Right lobe of liver (tissue), 6 donors: ENCODE data around the gene PAK6. TPM values are rescaled to one million over a fixed set of nuclear protein-coding genes. Genes with fewer than 3 reads are reported as not detected.

Experiments used
- ATAC-seq, 4 donors: fragments of 200-7000 bp; cut with Tn5 transposase; one replicate each; pipeline ENCODE4 v1.9.1; 2020; ENCODE audit warnings: mild to moderate bottlenecking in 4 of 4, moderate library complexity in 4 of 4
- DNase-seq, 3 donors: peaks; one replicate each; pipeline ENCODE4 v3.0.0-alpha.2; 2020
- H3K27ac ChIP-seq, 3 donors: fragments of 200-600 bp; one replicate each; pipeline ENCODE4 v1.8.0; 2022
- H3K27me3 ChIP-seq, 2 donors: fragments of 200-600 bp; one replicate each; pipeline ENCODE4 v1.8.0; 2022
- H3K36me3 ChIP-seq, 4 donors: fragments of 200-600 bp; sonication (generic) in 1 of 4; one replicate each; pipeline versions ENCODE4 v1.5.1 to v1.8.0; 2017 to 2022; ENCODE audit warnings: control low read depth in 1 of 4
- H3K4me1 ChIP-seq, 4 donors: fragments of 200-600 bp; sonication (generic) in 1 of 4; one replicate each; pipeline versions ENCODE4 v1.5.1 to v1.8.0; 2017 to 2022; ENCODE audit warnings: control low read depth in 1 of 4
- H3K4me3 ChIP-seq, 3 donors: fragments of 200-600 bp; one replicate each; pipeline ENCODE4 v1.8.0; 2022
- H3K9me3 ChIP-seq, 4 donors: fragments of 200-600 bp; sonication (generic) in 1 of 4; one replicate each; pipeline versions ENCODE4 v1.5.1 to v1.8.0; 2017 to 2022; ENCODE audit warnings: control low read depth in 1 of 4
- POLR2A ChIP-seq: fragments of 450-650 bp; IDR thresholded peaks from one replicate; pipeline ENCODE4 v1.6.1; 2017; ENCODE audit warnings: antibody characterized with exemption, mild to moderate bottlenecking
- WGBS: methylation state at CpG from one replicate; pipeline ENCODE4 v1.1.6; 2018; ENCODE audit warnings: low coverage, low lambda C conversion rate; ENCODE audit not compliant: insufficient coverage; ENCODE audit errors: missing lambda C conversion rate; 5-methylcytosine and 5-hydroxymethylcytosine counted together
- intact Hi-C, 2 donors: fragments of 100-400 bp; cut with DNase I; formaldehyde crosslinking; loops; one replicate each; pipeline versions ENCODE4 v1.11.2 to v1.14.1; 2022
- total RNA-seq, 6 experiments: library from RNA; depleted of rRNA in 2 of 6; stranded (reverse); fragments of >200 nt in 2 of 6; fragmentation: NEBNext Ultra II Directional in 3 of 6; extraction: Animal tissue kit (Norgen Biotek cat#: 25700) in 3 of 6; gene quantifications; one replicate each; pipeline versions ENCODE4 v1.1.0 to v1.2.4, GENCODE V29; 2016 to 2023
- TF ChIP-seq, protein P1 (sequence below), 4 donors: fragments of 200-600 bp in 3 of 4; fragments of 450-650 bp in 1 of 4; IDR thresholded peaks; one replicate each; pipeline versions ENCODE4 v1.5.1 to v1.8.0; 2016 to 2022; ENCODE audit warnings: antibody characterized with exemption in 4 of 4, mild to moderate bottlenecking in 2 of 4
- donor health status: DM: no; HTN: yes; CAD: no.
- donor health status: DM: no; HTN: no; CAD: no.
- donor health status: DM: no; HTN: no; CAD: no.
- donor health status: DM: no; HTN: yes; CAD: no.
- donor health status: DM: no; HTN: yes; CAD: no.

The PAK6 gene
- total RNA-seq, 6 experiments from 2014 or later: 0.05 to 0.19 (median 0.10) TPM; not detected in 2

DNA sequence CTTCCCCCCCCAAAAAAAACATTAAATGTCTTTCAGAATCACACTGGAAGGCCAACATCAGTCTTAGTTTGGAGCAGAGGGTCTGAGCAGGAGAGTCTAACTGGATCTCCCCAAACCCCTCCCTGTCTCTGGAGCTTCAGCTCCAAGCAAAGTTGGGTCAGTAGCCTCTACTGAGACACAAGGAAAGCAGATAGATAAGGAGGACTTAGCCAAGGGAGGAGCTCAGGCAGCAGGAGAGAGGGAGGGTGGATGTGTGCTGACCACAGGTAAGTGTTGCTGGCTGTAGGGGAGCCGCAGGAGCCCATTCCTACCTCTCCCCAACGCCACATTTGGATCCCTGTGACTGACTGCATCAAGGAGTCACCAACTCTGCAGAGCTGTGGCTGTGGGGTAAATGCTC is 61.9 kb downstream of the PAK6 start:
- Histone ChIP-seq H3K27ac (no peak overlapping the region), H3K27me3 (no peaks in the 10 kb centered on the region), H3K9me3 (no peaks in the 10 kb centered on the region), H3K4me1 (no peaks in the 10 kb centered on the region), H3K36me3 (no peaks in the 10 kb centered on the region), H3K4me3 (no peak overlapping the region)
- intact Hi-C loops: no loop called here
- TF ChIP-seq POLR2A: no peak
- TF ChIP-seq, protein P1, sequence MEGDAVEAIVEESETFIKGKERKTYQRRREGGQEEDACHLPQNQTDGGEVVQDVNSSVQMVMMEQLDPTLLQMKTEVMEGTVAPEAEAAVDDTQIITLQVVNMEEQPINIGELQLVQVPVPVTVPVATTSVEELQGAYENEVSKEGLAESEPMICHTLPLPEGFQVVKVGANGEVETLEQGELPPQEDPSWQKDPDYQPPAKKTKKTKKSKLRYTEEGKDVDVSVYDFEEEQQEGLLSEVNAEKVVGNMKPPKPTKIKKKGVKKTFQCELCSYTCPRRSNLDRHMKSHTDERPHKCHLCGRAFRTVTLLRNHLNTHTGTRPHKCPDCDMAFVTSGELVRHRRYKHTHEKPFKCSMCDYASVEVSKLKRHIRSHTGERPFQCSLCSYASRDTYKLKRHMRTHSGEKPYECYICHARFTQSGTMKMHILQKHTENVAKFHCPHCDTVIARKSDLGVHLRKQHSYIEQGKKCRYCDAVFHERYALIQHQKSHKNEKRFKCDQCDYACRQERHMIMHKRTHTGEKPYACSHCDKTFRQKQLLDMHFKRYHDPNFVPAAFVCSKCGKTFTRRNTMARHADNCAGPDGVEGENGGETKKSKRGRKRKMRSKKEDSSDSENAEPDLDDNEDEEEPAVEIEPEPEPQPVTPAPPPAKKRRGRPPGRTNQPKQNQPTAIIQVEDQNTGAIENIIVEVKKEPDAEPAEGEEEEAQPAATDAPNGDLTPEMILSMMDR (IDR thresholded peaks at IDR 0.05): no peak
- no peak for DNase-seq
- no peak for ATAC-seq
- WGBS: no CpG with 5 or more reads among the region's 2 CpGs

DNA sequence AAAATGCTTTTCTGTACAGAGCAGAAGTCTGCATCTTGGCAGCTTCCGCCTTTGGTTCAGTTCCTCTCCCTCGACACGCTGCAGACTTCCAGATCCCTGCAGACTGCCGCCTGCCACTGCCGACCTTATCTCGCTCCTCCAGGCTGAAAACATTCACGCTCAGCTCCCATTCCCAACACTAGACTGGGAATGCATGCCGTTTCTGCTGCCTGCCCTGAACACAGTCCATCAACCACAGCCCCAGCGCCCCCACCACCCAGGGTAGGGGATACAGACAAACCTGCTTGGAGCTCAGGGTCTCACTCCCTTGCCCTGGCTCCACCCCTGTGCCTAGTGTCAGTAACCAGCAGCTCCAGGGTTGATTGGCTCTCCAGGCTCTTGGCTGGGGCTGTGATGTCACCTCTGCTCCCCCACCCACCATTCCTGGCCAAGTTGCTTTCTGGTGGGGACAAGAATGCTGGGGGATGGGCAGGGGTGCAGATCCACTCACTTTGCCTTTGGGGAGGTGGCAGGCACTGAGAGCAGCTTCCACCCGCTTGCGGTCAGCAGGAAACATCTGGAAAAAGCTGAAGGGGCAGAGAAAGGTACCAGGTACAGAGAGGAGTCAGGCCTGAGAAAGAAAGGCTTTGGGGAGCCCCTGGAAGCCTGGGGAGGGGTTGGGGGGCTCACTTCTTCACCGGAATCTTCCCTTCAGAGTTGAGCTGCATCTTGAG is 62.8 kb downstream of the PAK6 start:
- Histone ChIP-seq H3K9me3 (no peaks in the 10 kb centered on the region), H3K4me1 (no peaks in the 10 kb centered on the region), H3K27ac (no peak overlapping the region), H3K4me3 (no peak overlapping the region), H3K36me3 (no peaks in the 10 kb centered on the region), H3K27me3 (no peaks in the 10 kb centered on the region)
- ATAC-seq (peak; percentile 12 to 53 (median 30)), DNase-seq (peak in 1 of 3 donors; percentile 51)
- no peak for TF ChIP-seq POLR2A
- TF ChIP-seq, protein P1 (IDR thresholded peaks at IDR 0.05): no peak
- intact Hi-C loops: no loop called here
- WGBS: 51% methylated on average over 9 of the region's 12 CpGs

DNA sequence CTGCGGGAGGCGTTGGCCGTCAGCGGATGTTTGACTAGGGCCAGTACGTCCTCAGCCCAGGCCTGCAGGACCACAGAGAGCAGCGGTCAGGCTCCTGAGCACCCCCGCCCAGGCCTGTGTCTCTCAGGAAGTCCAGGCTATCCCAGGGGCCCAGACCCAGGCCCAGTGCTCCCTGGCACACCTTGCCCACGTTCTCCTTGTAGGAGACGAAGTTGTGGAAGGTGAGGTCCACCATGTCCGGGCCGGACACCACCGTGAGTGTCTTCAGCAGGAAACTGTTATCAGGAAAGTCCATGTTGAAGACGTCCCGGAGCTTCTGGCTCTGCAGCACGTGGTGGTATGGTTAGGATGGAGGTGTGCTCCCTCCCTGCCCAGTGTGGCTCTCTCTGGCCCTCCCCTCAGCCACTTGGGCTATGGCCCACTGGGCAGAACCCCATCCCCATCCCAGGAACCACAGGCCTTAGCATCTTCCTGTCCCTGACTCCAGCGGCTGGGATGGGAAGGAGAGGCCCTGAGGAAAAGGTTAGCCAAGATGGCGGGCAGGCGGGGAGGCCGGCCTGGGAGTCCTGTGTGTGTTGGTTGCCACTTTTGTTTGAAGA is 63.5 kb downstream of the PAK6 start:
- intact Hi-C loops: no loop called here
- no peak for TF ChIP-seq POLR2A
- TF ChIP-seq, protein P1 (IDR thresholded peaks at IDR 0.05): no peak
- no peaks in the 10 kb centered on the region for H3K9me3 ChIP-seq
- no peaks in the 10 kb centered on the region for H3K27me3 ChIP-seq
- H3K4me3 ChIP-seq: no peak overlapping the region
- WGBS: 67% methylated on average over 3 of the region's 19 CpGs
- no peaks in the 10 kb centered on the region for H3K4me1 ChIP-seq
- H3K27ac ChIP-seq: no peak overlapping the region
- no peaks in the 10 kb centered on the region for H3K36me3 ChIP-seq
- ATAC-seq (no peak), DNase-seq (peak in 1 of 3 donors; percentile 29)

- DNase-seq (peak in 1 of 3 donors; percentile 36), ATAC-seq (no peak)
- H3K9me3 ChIP-seq: no peaks in the 10 kb centered on the region
- TF ChIP-seq, protein P1 (IDR thresholded peaks at IDR 0.05): no peak
- TF ChIP-seq POLR2A: no peak
- H3K27ac ChIP-seq: no peak overlapping the region
- WGBS: 100% methylated on average over 1 of the region's 11 CpGs
- H3K27me3 ChIP-seq: no peaks in the 10 kb centered on the region
- H3K4me1 ChIP-seq: no peaks in the 10 kb centered on the region
- intact Hi-C loops: no loop called here
- no peaks in the 10 kb centered on the region for H3K36me3 ChIP-seq
- no peak overlapping the region for H3K4me3 ChIP-seq
Measured at GRCh38 chr15:40302981-40303380, 64.1 kb downstream of the PAK6 start.
